Left forelimb (tissue), 1 donor: ENCODE results near the gene GSTM2.
A peak's percentile ranks its signal among the peaks of the same experiment; 100 is the strongest.

Source experiments
- DNase-seq: peaks from one replicate; pipeline ENCODE4 v3.0.0-alpha.2; 2018; ENCODE audit warnings: low spot score

Gene GSTM2

GRCh38 chr1:109667452-109668122 is at the start of gene GSTM2:
TSS of gene GSTM2 (plus strand) at chr1:109668057. CDS start at chr1:109668116, 59 bp downstream.
- peak; percentile 96 for DNase-seq

- DNase-seq: peak; percentile 17
Measured at GRCh38 chr1:109618661-109619575, 48.9 kb upstream of the GSTM2 start.

GRCh38 chr1:109619576-109620400 is 48.1 kb upstream of the GSTM2 start, which contains the start of the genes AMPD2 and GNAT2:
TSS of gene AMPD2 (plus strand) at chr1:109619837. CDS start at chr1:109621176, 1,339 bp downstream.
TSS of gene GNAT2 (minus strand) at chr1:109619616. CDS start at chr1:109612870, 6,746 bp downstream.
- peak; percentile 82 for DNase-seq

- DNase-seq: peak; percentile 78
Measured at GRCh38 chr1:109620401-109620791, 47.5 kb upstream of the GSTM2 start.

- peak; percentile 95 for DNase-seq
Measured at GRCh38 chr1:109620841-109621286, 47.0 kb upstream of the GSTM2 start.

GRCh38 chr1:109621379-109622136 is 46.3 kb upstream of the GSTM2 start:
- DNase-seq: peak; percentile 60

GRCh38 chr1:109622137-109622892 is 45.5 kb upstream of the GSTM2 start:
- DNase-seq: peak; percentile 58

- DNase-seq: no peak
Measured at GRCh38 chr1:109622895-109623294, 45.0 kb upstream of the GSTM2 start.

GRCh38 chr1:109623601-109624161 is 44.2 kb upstream of the GSTM2 start:
- DNase-seq: peak; percentile 65

- peak; percentile 63 for DNase-seq
Measured at GRCh38 chr1:109624201-109625010, 43.5 kb upstream of the GSTM2 start.

- DNase-seq: peak; percentile 61
Measured at GRCh38 chr1:109625176-109625575, 42.7 kb upstream of the GSTM2 start.

GRCh38 chr1:109625601-109626560 is 42.0 kb upstream of the GSTM2 start:
- peak; percentile 70 for DNase-seq

- no peak for DNase-seq
Measured at GRCh38 chr1:109626682-109627408, 41.0 kb upstream of the GSTM2 start.

GRCh38 chr1:109627692-109628399 is 40.0 kb upstream of the GSTM2 start:
- no peak for DNase-seq

- DNase-seq: peak; percentile 47
Measured at GRCh38 chr1:109628540-109629321, 39.1 kb upstream of the GSTM2 start.
